HEK293 (cell line): Measurements from ENCODE around the gene HIVEP2.
A peak's percentile ranks its signal among the peaks of the same experiment; 100 is the strongest.

ENCODE experiments used
- AEBP2 ChIP-seq: fragments of 450-650 bp; formaldehyde crosslinking; IDR thresholded peaks from 2 replicates; pipeline ENCODE4 v1.5.1; 2016; ENCODE audit warnings: missing biosample characterization, missing genetic modification characterization, borderline replicate concordance
- KLF1 ChIP-seq: fragments of 450-650 bp; formaldehyde crosslinking; IDR thresholded peaks from 2 replicates; pipeline ENCODE4 v1.5.1; 2016; ENCODE audit warnings: missing biosample characterization, missing genetic modification characterization
- PRDM10 ChIP-seq: fragments of 450-650 bp; formaldehyde crosslinking; IDR thresholded peaks from 2 replicates; pipeline ENCODE4 v1.5.1; 2016; ENCODE audit warnings: missing biosample characterization, missing genetic modification characterization
- PRDM4 ChIP-seq: fragments of 450-650 bp; formaldehyde crosslinking; IDR thresholded peaks from 2 replicates; pipeline ENCODE4 v1.5.1; 2017; ENCODE audit warnings: missing biosample characterization, missing genetic modification characterization
- PRDM6 ChIP-seq: fragments of 450-650 bp; formaldehyde crosslinking; IDR thresholded peaks from 2 replicates; pipeline ENCODE4 v1.5.1; 2017; ENCODE audit warnings: missing biosample characterization, missing genetic modification characterization
- SETDB1 ChIP-seq: IDR thresholded peaks from one replicate; pipeline ENCODE4 v1.6.1; 2017; ENCODE audit warnings: mild to moderate bottlenecking, low read length, moderate library complexity, mixed read lengths; ENCODE audit not compliant: insufficient read length
- YY2 ChIP-seq: fragments of 450-650 bp; formaldehyde crosslinking; IDR thresholded peaks from 2 replicates; pipeline ENCODE4 v1.5.1; 2016; ENCODE audit warnings: missing biosample characterization, missing genetic modification characterization
- ZBTB1 ChIP-seq: fragments of 450-650 bp; formaldehyde crosslinking; IDR thresholded peaks from 2 replicates; pipeline ENCODE4 v1.5.1; 2016; ENCODE audit warnings: missing biosample characterization, missing genetic modification characterization
- ZBTB17 ChIP-seq: fragments of 450-650 bp; formaldehyde crosslinking; IDR thresholded peaks from 2 replicates; pipeline ENCODE4 v1.5.1; 2016; ENCODE audit warnings: missing biosample characterization, missing genetic modification characterization
- ZFHX2 ChIP-seq: fragments of 450-650 bp; formaldehyde crosslinking; conservative IDR thresholded peaks from 2 replicates; pipeline ENCODE4 v1.5.1; 2016; ENCODE audit warnings: missing biosample characterization, missing genetic modification characterization
- ZFP41 ChIP-seq: fragments of 450-650 bp; formaldehyde crosslinking; IDR thresholded peaks from 2 replicates; pipeline ENCODE4 v1.5.1; 2016; ENCODE audit warnings: missing biosample characterization, missing genetic modification characterization, borderline replicate concordance
- ZNF112 ChIP-seq: fragments of 450-650 bp; formaldehyde crosslinking; IDR thresholded peaks from 2 replicates; pipeline ENCODE4 v1.5.0; 2017; ENCODE audit warnings: missing biosample characterization, missing genetic modification characterization
- ZNF114 ChIP-seq: fragments of 450-650 bp; formaldehyde crosslinking; IDR thresholded peaks from 2 replicates; pipeline ENCODE4 v1.5.0; 2017; ENCODE audit warnings: missing biosample characterization, missing genetic modification characterization
- ZNF155 ChIP-seq: fragments of 450-650 bp; formaldehyde crosslinking; IDR thresholded peaks from 2 replicates; pipeline ENCODE4 v1.5.1; 2016; ENCODE audit warnings: missing biosample characterization, missing genetic modification characterization
- ZNF175 ChIP-seq: fragments of 450-650 bp; formaldehyde crosslinking; IDR thresholded peaks from 2 replicates; pipeline ENCODE4 v1.5.1; 2016; ENCODE audit warnings: missing biosample characterization, missing genetic modification characterization
- ZNF311 ChIP-seq: fragments of 450-650 bp; formaldehyde crosslinking; IDR thresholded peaks from 2 replicates; pipeline ENCODE4 v1.5.1; 2017; ENCODE audit warnings: missing biosample characterization, missing genetic modification characterization, borderline replicate concordance
- ZNF350 ChIP-seq: fragments of 450-650 bp; formaldehyde crosslinking; IDR thresholded peaks from 2 replicates; pipeline ENCODE4 v1.5.0; 2017; ENCODE audit warnings: missing biosample characterization, mild to moderate bottlenecking, missing genetic modification characterization
- ZNF391 ChIP-seq: fragments of 450-650 bp; formaldehyde crosslinking; IDR thresholded peaks from 2 replicates; pipeline ENCODE4 v1.5.1; 2016; ENCODE audit warnings: low read depth, missing biosample characterization, missing genetic modification characterization, borderline replicate concordance
- ZNF394 ChIP-seq: fragments of 450-650 bp; formaldehyde crosslinking; IDR thresholded peaks from 2 replicates; pipeline ENCODE4 v1.5.1; 2016; ENCODE audit warnings: missing biosample characterization, missing genetic modification characterization, mild to moderate bottlenecking, moderate library complexity, borderline replicate concordance
- ZNF449 ChIP-seq: fragments of 450-650 bp; formaldehyde crosslinking; IDR thresholded peaks from 2 replicates; pipeline ENCODE4 v1.5.1; 2017; ENCODE audit warnings: missing biosample characterization, mild to moderate bottlenecking, missing genetic modification characterization, moderate library complexity
- ZNF610 ChIP-seq: fragments of 450-650 bp; formaldehyde crosslinking; IDR thresholded peaks from 2 replicates; pipeline ENCODE4 v1.5.1; 2016; ENCODE audit warnings: missing biosample characterization, missing genetic modification characterization, borderline replicate concordance
- ZNF629 ChIP-seq: fragments of 450-650 bp; formaldehyde crosslinking; IDR thresholded peaks from 2 replicates; pipeline ENCODE4 v1.5.1; 2017; ENCODE audit warnings: missing biosample characterization, missing genetic modification characterization
- ZNF664 ChIP-seq: fragments of 450-650 bp; formaldehyde crosslinking; IDR thresholded peaks from 2 replicates; pipeline ENCODE4 v1.5.1; 2016; ENCODE audit warnings: missing biosample characterization, missing genetic modification characterization
- ZNF692 ChIP-seq: fragments of 450-650 bp; formaldehyde crosslinking; IDR thresholded peaks from 2 replicates; pipeline ENCODE4 v1.5.1; 2016; ENCODE audit warnings: missing biosample characterization, missing genetic modification characterization
- ZNF707 ChIP-seq: fragments of 450-650 bp; formaldehyde crosslinking; IDR thresholded peaks from 2 replicates; pipeline ENCODE4 v1.5.1; 2016; ENCODE audit warnings: missing biosample characterization, missing genetic modification characterization
- ZNF791 ChIP-seq: fragments of 450-650 bp; formaldehyde crosslinking; IDR thresholded peaks from 2 replicates; pipeline ENCODE4 v1.5.1; 2016; ENCODE audit warnings: missing biosample characterization, missing genetic modification characterization
- ZNF830 ChIP-seq: fragments of 450-650 bp; IDR thresholded peaks from 2 replicates; pipeline ENCODE4 v1.5.0; 2018; ENCODE audit warnings: missing biosample characterization, missing genetic modification characterization, low read depth, mild to moderate bottlenecking, moderate library complexity

Gene HIVEP2

GRCh38 chr6:142946181-142946923 is 1.4 kb upstream of the HIVEP2 start (continued):
- TF ChIP-seq ZNF692 (tag by site-specific recombination) (peak; percentile 88), ZNF791 (tag by site-specific recombination) (no peak), AEBP2 (tag by site-specific recombination) (no peak), ZNF114 (no peak), SETDB1 (no peak), ZBTB17 (tag by site-specific recombination) (peak; percentile 80), ZNF830 (tag by site-specific recombination) (no peak), ZNF664 (no peak), ZNF175 (tag by site-specific recombination) (no peak), YY2 (tag by site-specific recombination) (no peak), KLF1 (tag by site-specific recombination) (no peak; the same call in 1 of the 2 replicates), ZNF112 (tag by site-specific recombination) (no peak), ZNF394 (no peak), ZNF391 (tag by site-specific recombination) (0 out of 2 replicates have a peak, but pooled peaks have one; percentile 49), ZNF311 (no peak), PRDM6 (no peak; the same call in 1 of the 2 replicates), ZNF350 (tag by site-specific recombination) (0 out of 2 replicates have a peak, but pooled peaks have one; percentile 14), ZNF610 (no peak), ZNF449 (no peak), ZNF707 (no peak), ZNF629 (tag by site-specific recombination) (peak; percentile 96), ZFP41 (tag by site-specific recombination) (no peak), ZNF155 (tag by site-specific recombination) (no peak), ZBTB1 (tag by site-specific recombination) (no peak), PRDM10 (tag by site-specific recombination) (peak; percentile 79), ZFHX2 (peak; percentile 70), PRDM4 (0 out of 2 replicates have a peak, but pooled peaks have one; percentile 25)
